Measurements from ENCODE around the gene PHACTR3.

- no peak for TF ChIP-seq TCF12 (IDR thresholded peaks at IDR 0.05; ENCODE audit: low read depth)
- no peak for TF ChIP-seq EP300 (IDR thresholded peaks at IDR 0.05; ENCODE audit: borderline replicate concordance)
- no peak for TF ChIP-seq YY1 (IDR thresholded peaks at IDR 0.05; ENCODE audit: low read depth)
- no peak for TF ChIP-seq CEBPB (IDR thresholded peaks at IDR 0.05)
These were observed 118.8 kb downstream of the PHACTR3 start for GRCh38 chr20:59723108-59723500.

Data from Ishikawa (cell line).